Smooth muscle cell (in vitro differentiated cells): Measurements from ENCODE around the gene MRPL10. TPM values are rescaled to one million over a fixed set of nuclear protein-coding genes. Genes with fewer than 3 reads are reported as not detected.

Source experiments
- DNase-seq: peaks from one replicate; lab custom pipeline; 2025; ENCODE audit not compliant: unreplicated experiment; lab: John Stamatoyannopoulos, UW
- H2AFZ ChIP-seq: fragments of 200-600 bp; sonication (generic); 2 replicates; pipeline ENCODE4 v1.6.0; 2016; ENCODE audit warnings: antibody characterized with exemption, low read depth, mild to moderate bottlenecking
- H3F3A ChIP-seq: fragments of 200-600 bp; sonication (generic); 2 replicates; pipeline ENCODE4 v1.6.0; 2017; ENCODE audit warnings: antibody characterized with exemption, low read depth
- H3K27ac ChIP-seq: fragments of 200-600 bp; sonication (generic); 2 replicates; pipeline ENCODE4 v1.5.1; 2016; ENCODE audit warnings: low read depth, mild to moderate bottlenecking
- H3K27me3 ChIP-seq: fragments of 200-600 bp; sonication (generic); 2 replicates; pipeline ENCODE4 v1.6.1; 2016; ENCODE audit warnings: low read depth, mild to moderate bottlenecking
- H3K36me3 ChIP-seq: fragments of 200-600 bp; sonication (generic); 2 replicates; pipeline ENCODE4 v1.5.1; 2016; ENCODE audit warnings: low read depth
- H3K4me1 ChIP-seq: fragments of 200-600 bp; sonication (generic); 2 replicates; pipeline ENCODE4 v1.5.1; 2016; ENCODE audit warnings: low read depth
- H3K4me2 ChIP-seq: fragments of 200-600 bp; sonication (generic); 2 replicates; pipeline ENCODE4 v1.6.0; 2016; ENCODE audit warnings: mild to moderate bottlenecking
- H3K4me3 ChIP-seq: fragments of 200-600 bp; sonication (generic); 2 replicates; pipeline ENCODE4 v1.5.1; 2016; ENCODE audit warnings: mild to moderate bottlenecking
- H3K79me2 ChIP-seq: fragments of 200-600 bp; sonication (generic); 2 replicates; pipeline ENCODE4 v1.6.0; 2016; ENCODE audit warnings: low read depth, mild to moderate bottlenecking
- H3K9ac ChIP-seq: fragments of 200-600 bp; sonication (generic); 2 replicates; pipeline ENCODE4 v1.6.0; 2016; ENCODE audit warnings: low read depth
- H3K9me3 ChIP-seq: fragments of 200-600 bp; sonication (generic); replicated peaks from 2 replicates; pipeline ENCODE4 v1.5.1; 2016; ENCODE audit warnings: low read depth
- H4K20me1 ChIP-seq: fragments of 200-600 bp; sonication (generic); 2 replicates; pipeline ENCODE4 v1.6.0; 2016; ENCODE audit warnings: low read depth
- CTCF ChIP-seq: fragments of 200-600 bp; sonication (generic); IDR thresholded peaks from 2 replicates; pipeline ENCODE4 v1.5.1; 2017; ENCODE audit warnings: borderline replicate concordance, mild to moderate bottlenecking, antibody characterized with exemption; ENCODE audit not compliant: insufficient read depth, poor library complexity, severe bottlenecking
- WGBS: methylation state at CpG from one replicate; pipeline ENCODE4 v1.1.7; 2016; ENCODE audit warnings: low lambda C conversion rate; 5-methylcytosine and 5-hydroxymethylcytosine counted together
- polyA plus RNA-seq: library from polyadenylated mRNA; unstranded; fragments of >200 nt; fragmentation: Nextera tagmentation; extraction: Ambion mirVana; gene quantifications from 2 replicates; pipeline ENCODE4 v1.2.1, GENCODE V29; 2016
- total RNA-seq: library from RNA; depleted of rRNA; stranded (reverse); fragments of >200 nt; gene quantifications from 2 replicates; pipeline ENCODE4 v1.2.3, GENCODE V29; 2014

The MRPL10 gene
- total and polyA plus RNA-seq, 2 experiments from 2014 or later: 24.0 to 36.6 TPM

- no peaks in the 10 kb centered on the region for H3K9me3 ChIP-seq
- DNase-seq: no peak
- peak overlapping the region; percentile 88 for H3K9ac ChIP-seq
- H3K36me3 ChIP-seq: no peaks in the 10 kb centered on the region
- H3K79me2 ChIP-seq: no peaks in the 10 kb centered on the region
- peaks cover 26% of the 10 kb centered on the region for H3K4me1 ChIP-seq
- H3K4me3 ChIP-seq: no peak overlapping the region
- no peak overlapping the region for H2AFZ ChIP-seq
- WGBS: 28% methylated on average over 10 of the region's 10 CpGs
- H3K27me3 ChIP-seq: no peaks in the 10 kb centered on the region
- TF ChIP-seq CTCF: no peak
- H4K20me1 ChIP-seq: no peaks in the 10 kb centered on the region
- peak overlapping the region; percentile 98 for H3K27ac ChIP-seq
- peaks cover 23% of the 10 kb centered on the region for H3F3A ChIP-seq
- H3K4me2 ChIP-seq: peak overlapping the region; percentile 74
Observed at GRCh38 chr17:47878203-47879027, 47.1 kb upstream of the MRPL10 start.

GRCh38 chr17:47877368-47878034 lies 46.2 kb upstream of the MRPL10 start:
- Histone ChIP-seq H3K4me1 (peaks cover 36% of the 10 kb centered on the region), H3K4me3 (no peak overlapping the region), H3K27me3 (no peaks in the 10 kb centered on the region), H3F3A (peaks cover 21% of the 10 kb centered on the region), H3K36me3 (no peaks in the 10 kb centered on the region), H3K4me2 (peak overlapping the region; percentile 74), H3K79me2 (no peaks in the 10 kb centered on the region), H2AFZ (no peak overlapping the region), H4K20me1 (no peaks in the 10 kb centered on the region), H3K27ac (peak overlapping the region; percentile 98), H3K9me3 (no peaks in the 10 kb centered on the region), H3K9ac (peak overlapping the region; percentile 88)
- no peak for DNase-seq
- WGBS: 8% methylated on average over 9 of the region's 9 CpGs
- no peak for TF ChIP-seq CTCF

GRCh38 chr17:47875011-47875985 lies 44.0 kb upstream of the MRPL10 start:
- Histone ChIP-seq H3K36me3 (no peaks in the 10 kb centered on the region), H3K9me3 (no peaks in the 10 kb centered on the region), H3K27ac (no peak overlapping the region), H3K4me2 (peak overlapping the region; percentile 61), H3K9ac (no peak overlapping the region), H2AFZ (no peak overlapping the region), H3K79me2 (no peaks in the 10 kb centered on the region), H3K4me1 (peaks cover 43% of the 10 kb centered on the region), H3K4me3 (no peak overlapping the region), H4K20me1 (no peaks in the 10 kb centered on the region), H3K27me3 (no peaks in the 10 kb centered on the region), H3F3A (peaks cover 20% of the 10 kb centered on the region)
- TF ChIP-seq CTCF: no peak
- no peak for DNase-seq
- WGBS: 57% methylated on average over 11 of the region's 11 CpGs
